Thoracic aorta endothelial cell (primary cell): ENCODE results near the gene EPGN. TPM values are rescaled to one million over a fixed set of nuclear protein-coding genes. Genes with fewer than 3 reads are reported as not detected.

ENCODE experiments used
- total RNA-seq: library from RNA; depleted of rRNA; stranded (reverse); fragments of >200 nt; gene quantifications from 2 replicates; pipeline ENCODE4 v1.2.3, GENCODE V29; 2012

EPGN gene, protein sequence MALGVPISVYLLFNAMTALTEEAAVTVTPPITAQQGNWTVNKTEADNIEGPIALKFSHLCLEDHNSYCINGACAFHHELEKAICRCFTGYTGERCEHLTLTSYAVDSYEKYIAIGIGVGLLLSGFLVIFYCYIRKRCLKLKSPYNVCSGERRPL
- total RNA-seq = 0.13 and 0.43 TPM in 2 replicates

DNA sequence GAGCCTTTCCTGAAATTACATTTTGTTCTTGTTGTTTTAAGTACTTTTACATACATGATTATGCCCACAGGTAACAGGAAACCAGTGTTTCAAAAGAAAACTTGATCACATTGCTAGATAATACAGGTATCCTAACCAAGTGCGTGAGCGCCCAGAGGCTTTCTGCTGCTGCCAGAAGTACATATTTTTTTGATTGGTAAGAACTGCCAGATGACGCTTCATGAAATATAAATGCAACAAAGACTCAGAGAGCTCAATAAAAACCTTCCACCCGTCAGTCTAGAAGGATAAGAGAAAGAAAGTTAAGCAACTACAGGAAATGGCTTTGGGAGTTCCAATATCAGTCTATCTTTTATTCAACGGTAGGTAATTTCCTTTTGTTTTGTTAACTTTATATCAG lies at the start of gene EPGN:
Gene EPGN (plus strand): TSS at position 256 of the 400 bp plus-strand sequence. CDS start 64 bp downstream, at position 320.

DNA sequence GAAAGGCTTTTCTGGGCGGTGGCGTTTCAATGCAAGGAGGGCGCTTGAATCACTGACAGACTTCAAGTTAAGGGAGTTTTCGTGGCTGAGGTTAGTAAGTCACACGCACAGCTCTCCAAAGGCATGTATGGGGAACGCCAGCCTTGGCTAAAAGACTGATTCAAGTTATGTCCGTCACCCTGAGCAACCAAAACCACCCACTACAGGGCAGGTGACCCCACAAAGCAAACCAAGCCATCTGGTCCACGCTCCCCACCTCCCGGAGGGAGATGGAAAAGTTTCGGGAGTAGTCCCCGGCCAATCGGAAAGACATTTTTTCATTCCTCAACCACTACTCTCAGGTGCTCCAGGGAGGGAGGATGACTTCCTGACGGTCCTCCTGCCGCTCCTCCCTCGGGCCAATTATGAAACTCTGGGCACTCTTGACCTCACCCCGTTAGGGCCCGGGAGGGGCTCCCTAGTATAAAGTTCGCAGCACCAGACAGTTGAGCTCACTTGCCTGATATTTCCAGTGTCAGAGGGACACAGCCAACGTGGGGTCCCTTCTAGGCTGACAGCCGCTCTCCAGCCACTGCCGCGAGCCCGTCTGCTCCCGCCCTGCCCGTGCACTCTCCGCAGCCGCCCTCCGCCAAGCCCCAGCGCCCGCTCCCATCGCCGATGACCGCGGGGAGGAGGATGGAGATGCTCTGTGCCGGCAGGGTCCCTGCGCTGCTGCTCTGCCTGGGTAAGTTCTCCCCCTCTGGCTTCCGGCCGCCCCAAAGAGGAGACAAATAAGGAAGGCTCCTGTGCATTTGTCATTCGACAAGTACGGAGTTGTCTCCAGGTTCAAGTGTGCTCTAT lies 56.6 kb downstream of the EPGN start, which contains the start of gene EREG:
Gene EREG (plus strand): TSS at position 494 of the 840 bp plus-strand sequence. CDS start 164 bp downstream, at position 658.

Other genes with a start within 250 kb of the EPGN start
- 9.3 and 11.7 TPM in 2 replicates for gene CXCL2, start 209.3 kb upstream of the EPGN start, total RNA-seq
- 36.8 and 43.9 TPM in 2 replicates for gene MTHFD2L, start 150.4 kb upstream of the EPGN start, total RNA-seq
- not detected in 2 replicates for gene EREG, start 56.7 kb downstream of the EPGN start, total RNA-seq
- gene AREG, start 136.7 kb downstream of the EPGN start, total RNA-seq = 0.36 TPM in 1 of 2 replicates, not detected in the other